ENCODE results near the gene CLK3. TPM values are rescaled to one million over a fixed set of nuclear protein-coding genes. Genes with fewer than 3 reads are reported as not detected.
A peak's percentile ranks its signal among the peaks of the same experiment; 100 is the strongest.

The CLK3 gene
- polyA plus RNA-seq, 1 experiment = 34.9 TPM

DNA sequence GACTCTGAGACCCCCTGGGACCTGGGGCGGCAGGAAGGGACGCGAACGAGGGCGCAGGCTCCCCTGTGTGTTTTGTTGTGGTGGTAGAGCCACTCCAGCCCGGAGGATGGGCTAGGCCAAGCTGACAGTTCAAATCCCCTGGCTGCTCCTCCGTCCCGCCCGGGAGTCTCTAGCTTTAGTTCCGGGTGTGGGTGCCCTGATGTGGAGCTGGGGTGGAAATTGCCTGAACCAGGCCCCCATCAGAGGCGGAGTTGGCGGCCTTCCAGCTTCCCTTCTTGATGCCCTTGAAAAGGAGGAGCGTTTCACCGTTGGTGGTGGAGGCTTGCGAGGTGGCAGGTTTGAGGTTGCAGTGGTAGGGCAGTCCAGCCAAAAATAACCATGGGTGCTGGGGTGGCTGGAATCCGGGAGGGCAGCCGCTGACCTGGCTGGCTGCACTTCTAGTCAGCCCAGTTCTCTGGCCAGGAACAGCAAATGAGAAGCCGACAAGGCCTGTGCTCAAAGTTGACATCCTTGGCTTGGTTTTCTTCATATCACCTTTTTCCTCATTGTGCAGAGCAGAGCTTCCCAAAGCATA lies 817 bp downstream of the CLK3 start:
- CTCF ChIA-PET = interaction anchor here (0.8 to 3.9 kb wide), 3 partner anchors 14 to 234 kb away, joined by 3 to 41 read pairs (median 11); no protein-coding TSS in a partner anchor

DNA sequence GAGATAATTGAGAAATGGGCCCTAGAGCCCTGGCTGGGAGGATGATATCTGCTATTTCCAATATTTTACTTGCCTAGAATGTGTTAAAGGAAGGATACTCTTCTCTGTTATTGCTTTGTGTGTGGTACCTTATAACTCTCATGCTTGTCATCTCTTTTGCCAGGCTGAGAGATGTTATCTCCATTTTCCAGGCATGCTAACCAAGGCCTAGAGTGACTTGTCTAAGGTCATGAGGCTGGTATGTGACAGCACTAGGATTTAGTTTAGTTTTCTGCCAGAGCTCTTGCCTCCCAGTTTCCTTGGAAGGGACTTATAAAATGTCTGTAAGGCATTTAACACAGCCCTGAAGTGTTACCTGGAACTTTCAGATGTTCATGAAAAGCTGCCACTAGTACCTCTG lies 1.4 kb downstream of the CLK3 start:
- Histone ChIP-seq H3K27ac (ENCODE audit: low read depth, low read length) (no peak overlapping the region), H3K9me3 (ENCODE audit: control insufficient read depth, insufficient read depth, low read length) (peaks cover 5% of the 10 kb centered on the region; the same call in 1 of the 2 replicates), H3K4me3 (ENCODE audit: low read depth, low read length) (peak overlapping the region; percentile 96), H3K27me3 (ENCODE audit: control insufficient read depth, insufficient read depth, low read length) (peaks cover under 1% of the 10 kb centered on the region)
- TF ChIP-seq, protein P1, sequence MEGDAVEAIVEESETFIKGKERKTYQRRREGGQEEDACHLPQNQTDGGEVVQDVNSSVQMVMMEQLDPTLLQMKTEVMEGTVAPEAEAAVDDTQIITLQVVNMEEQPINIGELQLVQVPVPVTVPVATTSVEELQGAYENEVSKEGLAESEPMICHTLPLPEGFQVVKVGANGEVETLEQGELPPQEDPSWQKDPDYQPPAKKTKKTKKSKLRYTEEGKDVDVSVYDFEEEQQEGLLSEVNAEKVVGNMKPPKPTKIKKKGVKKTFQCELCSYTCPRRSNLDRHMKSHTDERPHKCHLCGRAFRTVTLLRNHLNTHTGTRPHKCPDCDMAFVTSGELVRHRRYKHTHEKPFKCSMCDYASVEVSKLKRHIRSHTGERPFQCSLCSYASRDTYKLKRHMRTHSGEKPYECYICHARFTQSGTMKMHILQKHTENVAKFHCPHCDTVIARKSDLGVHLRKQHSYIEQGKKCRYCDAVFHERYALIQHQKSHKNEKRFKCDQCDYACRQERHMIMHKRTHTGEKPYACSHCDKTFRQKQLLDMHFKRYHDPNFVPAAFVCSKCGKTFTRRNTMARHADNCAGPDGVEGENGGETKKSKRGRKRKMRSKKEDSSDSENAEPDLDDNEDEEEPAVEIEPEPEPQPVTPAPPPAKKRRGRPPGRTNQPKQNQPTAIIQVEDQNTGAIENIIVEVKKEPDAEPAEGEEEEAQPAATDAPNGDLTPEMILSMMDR (IDR thresholded peaks at IDR 0.05; ENCODE audit: low read depth, low read length) = no peak
- ChIA-PET CTCF (interaction anchor here (1.0 to 3.9 kb wide), 5 partner anchors 13 to 235 kb away, joined by 3 to 41 read pairs (median 9); no protein-coding TSS in a partner anchor), POLR2A (interaction anchor here (0.6 to 1.3 kb wide), 4 partner anchors 10 to 137 kb away, joined by 3 to 6 read pairs (median 3); no protein-coding TSS in a partner anchor)
- DNase-seq (ENCODE audit: low read depth, low spot score) = no peak

More for the DNA sequence above, 817 bp downstream of the CLK3 start:
- peaks cover 3% of the 10 kb centered on the region for H3K27me3 ChIP-seq (ENCODE audit: control insufficient read depth, insufficient read depth, low read length)
- TF ChIP-seq, protein P1 (IDR thresholded peaks at IDR 0.05; ENCODE audit: low read depth, low read length) = no peak
- no peak for DNase-seq (ENCODE audit: low read depth, low spot score)
- POLR2A ChIA-PET = interaction anchor here (0.6 to 1.3 kb wide), 6 partner anchors 11 to 155 kb away, joined by 3 to 6 read pairs (median 3); partner anchors contain the start of gene UBL7
- peak overlapping the region; percentile 89 for H3K27ac ChIP-seq (ENCODE audit: low read depth, low read length)
- H3K9me3 ChIP-seq (ENCODE audit: control insufficient read depth, insufficient read depth, low read length) = peaks cover 5% of the 10 kb centered on the region; the same call in 1 of the 2 replicates
- peak overlapping the region; percentile 96 for H3K4me3 ChIP-seq (ENCODE audit: low read depth, low read length)

DNA sequence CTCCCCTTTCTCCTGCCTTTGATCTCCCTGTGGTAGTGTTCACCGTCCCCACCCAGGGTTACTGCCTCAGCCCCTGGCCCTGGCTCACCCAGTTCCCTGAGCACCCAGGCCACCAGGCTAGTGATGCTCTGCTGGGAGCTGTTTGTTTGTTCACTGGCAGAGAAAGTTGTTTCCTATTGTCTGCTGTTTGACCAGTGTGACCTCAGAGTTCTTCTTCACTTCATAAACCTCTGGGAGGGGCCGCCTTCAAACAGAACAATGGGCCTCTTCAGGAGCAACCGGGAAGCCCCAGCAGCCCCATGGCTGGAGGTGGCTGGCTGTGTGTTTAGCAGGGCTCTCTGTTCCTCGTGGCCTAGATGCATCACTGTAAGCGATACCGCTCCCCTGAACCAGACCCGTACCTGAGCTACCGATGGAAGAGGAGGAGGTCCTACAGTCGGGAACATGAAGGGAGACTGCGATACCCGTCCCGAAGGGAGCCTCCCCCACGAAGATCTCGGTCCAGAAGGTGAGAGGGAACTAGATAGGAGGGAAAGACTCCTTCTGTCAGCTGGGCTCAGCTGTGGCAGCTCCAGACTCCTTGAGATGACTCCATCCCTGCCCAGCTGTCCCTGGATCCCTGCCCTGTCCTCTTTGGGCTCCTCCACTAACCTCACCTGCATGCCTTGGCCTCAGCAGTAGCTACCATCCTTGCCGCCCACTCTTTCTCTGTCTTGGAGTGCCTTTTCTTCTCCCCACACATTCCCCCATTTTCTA lies 3.4 kb downstream of the CLK3 start:
- Histone ChIP-seq H3K9me3 (ENCODE audit: control insufficient read depth, insufficient read depth, low read length) (peaks cover 5% of the 10 kb centered on the region; the same call in 1 of the 2 replicates), H3K27me3 (ENCODE audit: control insufficient read depth, insufficient read depth, low read length) (no peaks in the 10 kb centered on the region), H3K4me3 (ENCODE audit: low read depth, low read length) (no peak overlapping the region), H3K27ac (ENCODE audit: low read depth, low read length) (no peak overlapping the region)
- CTCF ChIA-PET = interaction anchor here (1.0 to 3.9 kb wide), 4 partner anchors 11 to 244 kb away, joined by 3 to 41 read pairs (median 10); no protein-coding TSS in a partner anchor
- TF ChIP-seq, protein P1 (IDR thresholded peaks at IDR 0.05; ENCODE audit: low read depth, low read length) = no peak
- POLR2A ChIA-PET = no interaction called here
- no peak for DNase-seq (ENCODE audit: low read depth, low spot score)

DNA sequence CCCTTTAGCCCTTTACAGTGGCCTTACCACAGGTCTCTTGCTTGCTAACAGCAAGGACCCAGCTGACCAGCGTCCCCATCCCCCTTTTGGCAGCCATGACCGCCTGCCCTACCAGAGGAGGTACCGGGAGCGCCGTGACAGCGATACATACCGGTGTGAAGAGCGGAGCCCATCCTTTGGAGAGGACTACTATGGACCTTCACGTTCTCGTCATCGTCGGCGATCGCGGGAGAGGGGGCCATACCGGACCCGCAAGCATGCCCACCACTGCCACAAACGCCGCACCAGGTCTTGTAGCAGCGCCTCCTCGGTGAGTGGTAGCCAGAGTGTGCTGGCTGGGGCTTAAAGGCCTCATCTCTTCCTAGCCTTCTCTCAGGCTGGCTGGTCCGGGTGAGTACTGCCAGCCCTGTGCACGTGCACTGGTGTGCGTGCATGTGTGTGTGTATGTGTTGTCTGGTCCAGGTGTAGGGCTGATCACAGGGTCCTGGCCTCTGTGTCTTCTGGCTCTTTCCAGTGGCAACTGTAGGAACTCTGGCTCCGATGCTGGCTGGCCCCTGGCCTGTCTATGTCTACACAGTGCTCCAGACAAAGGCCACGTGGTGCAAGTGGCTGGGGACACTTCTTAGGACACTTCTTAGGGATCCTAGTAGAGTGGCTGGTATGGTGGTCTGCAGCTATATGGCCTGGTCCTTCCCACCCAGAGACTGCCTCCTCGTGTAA lies 4.4 kb downstream of the CLK3 start:
- POLR2A ChIA-PET = no interaction called here
- CTCF ChIA-PET = interaction anchor here (2.0 to 3.9 kb wide), 2 partner anchors 10 to 11 kb away, joined by 18 to 41 read pairs; no protein-coding TSS in a partner anchor
- TF ChIP-seq, protein P1 (IDR thresholded peaks at IDR 0.05; ENCODE audit: low read depth, low read length) = no peak
- Histone ChIP-seq H3K9me3 (ENCODE audit: control insufficient read depth, insufficient read depth, low read length) (peaks cover 5% of the 10 kb centered on the region; the same call in 1 of the 2 replicates), H3K4me3 (ENCODE audit: low read depth, low read length) (no peak overlapping the region), H3K27ac (ENCODE audit: low read depth, low read length) (no peak overlapping the region), H3K27me3 (ENCODE audit: control insufficient read depth, insufficient read depth, low read length) (no peaks in the 10 kb centered on the region)
- no peak for DNase-seq (ENCODE audit: low read depth, low spot score)

All from AG04450 (cell line).